GM19025 (cell line): Measurements from ENCODE around the gene SPAG16.
"Not testable (repeated sequence)": the region's sequence is repeated elsewhere in the genome, so short reads cannot be mapped to it uniquely, and the experiment has no call there.

Experiments
- ATAC-seq: cut with Tn5 transposase; IDR thresholded peaks from one replicate; pipeline ENCODE4 v1.9.1; 2021; ENCODE audit warnings: mild to moderate bottlenecking, low read depth, moderate library complexity; ENCODE audit not compliant: unreplicated experiment

SPAG16 gene

GRCh38 chr2:214050731-214051130, 766.5 kb downstream of the SPAG16 start:
- ATAC-seq, result no peak

GRCh38 chr2:214051585-214051984, 767.3 kb downstream of the SPAG16 start:
- ATAC-seq, result no peak

GRCh38 chr2:214052235-214052634, 768.0 kb downstream of the SPAG16 start:
- ATAC-seq, result no peak

- ATAC-seq, result no peak
These were observed 773.7 kb downstream of the SPAG16 start for GRCh38 chr2:214057986-214058385.

- ATAC-seq, result not testable (repeated sequence)
These were observed 778.0 kb downstream of the SPAG16 start for GRCh38 chr2:214062279-214062678.

- no peak for ATAC-seq
These were observed 780.2 kb downstream of the SPAG16 start for GRCh38 chr2:214064471-214064870.

- ATAC-seq, result no peak
These were observed 782.6 kb downstream of the SPAG16 start for GRCh38 chr2:214066862-214067261.

GRCh38 chr2:214069254-214069653, 785.0 kb downstream of the SPAG16 start:
- peak; percentile 69 for ATAC-seq

GRCh38 chr2:214075456-214075855, 791.2 kb downstream of the SPAG16 start:
- no peak for ATAC-seq

GRCh38 chr2:214076527-214076926, 792.3 kb downstream of the SPAG16 start:
- ATAC-seq, result peak; percentile 58

GRCh38 chr2:214077727-214078126, 793.5 kb downstream of the SPAG16 start:
- ATAC-seq, result no peak

GRCh38 chr2:214079032-214079431, 794.8 kb downstream of the SPAG16 start:
- ATAC-seq, result no peak

- no peak for ATAC-seq
These were observed 804.3 kb downstream of the SPAG16 start for GRCh38 chr2:214088536-214088935.

GRCh38 chr2:214096208-214096715, 812.0 kb downstream of the SPAG16 start:
- no peak for ATAC-seq

GRCh38 chr2:214098811-214099210, 814.5 kb downstream of the SPAG16 start:
- no peak for ATAC-seq

GRCh38 chr2:214100488-214100887, 816.2 kb downstream of the SPAG16 start:
- ATAC-seq, result no peak

- no peak for ATAC-seq
These were observed 819.2 kb downstream of the SPAG16 start for GRCh38 chr2:214103276-214104001.

GRCh38 chr2:214104219-214104618, 820.0 kb downstream of the SPAG16 start:
- ATAC-seq, result no peak

GRCh38 chr2:214104967-214105366, 820.7 kb downstream of the SPAG16 start:
- ATAC-seq, result no peak

GRCh38 chr2:214107726-214108125, 823.5 kb downstream of the SPAG16 start:
- no peak for ATAC-seq

GRCh38 chr2:214108598-214108997, 824.3 kb downstream of the SPAG16 start:
- no peak for ATAC-seq

GRCh38 chr2:214117054-214117453, 832.8 kb downstream of the SPAG16 start:
- no peak for ATAC-seq
